ENCODE results near the gene GALNS.

GALNS gene

GRCh38 chr16:88778271-88778525 lies 78.5 kb downstream of the GALNS start:
- Histone ChIP-seq H3K9ac (ENCODE audit: low read length) (no peak overlapping the region), H3K9me3 (ENCODE audit: insufficient read depth, low read length) (no peaks in the 10 kb centered on the region), H3K9me2 (replicated peaks; ENCODE audit: insufficient read depth, low read length) (no peaks in the 10 kb centered on the region), H3K27ac (ENCODE audit: low read depth, low read length) (no peak overlapping the region), H3K79me2 (ENCODE audit: insufficient read depth, low read length) (no peaks in the 10 kb centered on the region), H4K20me1 (ENCODE audit: low read depth, low read length) (no peaks in the 10 kb centered on the region), H3K4me3 (ENCODE audit: insufficient read depth, low read length, poor library complexity, severe bottlenecking) (no peak overlapping the region), H3K27me3 (ENCODE audit: low read length) (no peaks in the 10 kb centered on the region), H3K36me3 (ENCODE audit: low read length) (no peaks in the 10 kb centered on the region), H3F3A (ENCODE audit: insufficient read depth) (no peaks in the 10 kb centered on the region), H3K4me2 (ENCODE audit: low read depth, low read length, poor library complexity, severe bottlenecking) (no peak overlapping the region), H2AFZ (ENCODE audit: low read depth, low read length, severe bottlenecking) (no peak overlapping the region)
- TF ChIP-seq EZH2phosphoT487 (conservative IDR thresholded peaks at IDR 0.05; ENCODE audit: low read length) (no peak), CTCF (IDR thresholded peaks at IDR 0.05; ENCODE audit: insufficient read depth, low read length, poor library complexity, severe bottlenecking) (no peak)

- TF ChIP-seq EZH2phosphoT487 (conservative IDR thresholded peaks at IDR 0.05; ENCODE audit: low read length) (no peak), CTCF (IDR thresholded peaks at IDR 0.05; ENCODE audit: insufficient read depth, low read length, poor library complexity, severe bottlenecking) (no peak)
- no peaks in the 10 kb centered on the region for H3K79me2 ChIP-seq (ENCODE audit: insufficient read depth, low read length)
- no peaks in the 10 kb centered on the region for H3K9me2 ChIP-seq (replicated peaks; ENCODE audit: insufficient read depth, low read length)
- no peaks in the 10 kb centered on the region for H3K27me3 ChIP-seq (ENCODE audit: low read length)
- H3K9ac ChIP-seq (ENCODE audit: low read length) = no peak overlapping the region
- H4K20me1 ChIP-seq (ENCODE audit: low read depth, low read length) = no peaks in the 10 kb centered on the region
- no peaks in the 10 kb centered on the region for H3K36me3 ChIP-seq (ENCODE audit: low read length)
- no peak overlapping the region for H3K4me2 ChIP-seq (ENCODE audit: low read depth, low read length, poor library complexity, severe bottlenecking)
- no peak overlapping the region for H3K4me3 ChIP-seq (ENCODE audit: insufficient read depth, low read length, poor library complexity, severe bottlenecking)
- no peak overlapping the region for H2AFZ ChIP-seq (ENCODE audit: low read depth, low read length, severe bottlenecking)
- no peaks in the 10 kb centered on the region for H3K9me3 ChIP-seq (ENCODE audit: insufficient read depth, low read length)
- H3F3A ChIP-seq (ENCODE audit: insufficient read depth) = no peaks in the 10 kb centered on the region
- no peak overlapping the region for H3K27ac ChIP-seq (ENCODE audit: low read depth, low read length)
Measured at GRCh38 chr16:88777471-88778270, 79.1 kb downstream of the GALNS start.

GRCh38 chr16:88775825-88776224 lies 80.9 kb downstream of the GALNS start:
- Histone ChIP-seq H4K20me1 (ENCODE audit: low read depth, low read length) (no peaks in the 10 kb centered on the region), H3K27ac (ENCODE audit: low read depth, low read length) (no peak overlapping the region), H3F3A (ENCODE audit: insufficient read depth) (no peaks in the 10 kb centered on the region), H3K9ac (ENCODE audit: low read length) (no peak overlapping the region), H2AFZ (ENCODE audit: low read depth, low read length, severe bottlenecking) (no peak overlapping the region), H3K27me3 (ENCODE audit: low read length) (no peaks in the 10 kb centered on the region), H3K4me2 (ENCODE audit: low read depth, low read length, poor library complexity, severe bottlenecking) (no peak overlapping the region), H3K4me3 (ENCODE audit: insufficient read depth, low read length, poor library complexity, severe bottlenecking) (no peak overlapping the region), H3K79me2 (ENCODE audit: insufficient read depth, low read length) (no peaks in the 10 kb centered on the region), H3K36me3 (ENCODE audit: low read length) (no peaks in the 10 kb centered on the region), H3K9me3 (ENCODE audit: insufficient read depth, low read length) (no peaks in the 10 kb centered on the region), H3K9me2 (replicated peaks; ENCODE audit: insufficient read depth, low read length) (no peaks in the 10 kb centered on the region)
- TF ChIP-seq CTCF (IDR thresholded peaks at IDR 0.05; ENCODE audit: insufficient read depth, low read length, poor library complexity, severe bottlenecking) = no peak
- no peak for TF ChIP-seq EZH2phosphoT487 (conservative IDR thresholded peaks at IDR 0.05; ENCODE audit: low read length)

Measured in SU-DHL-6 (cell line).